GM20431 (cell line): ENCODE data around the gene GSTT4.

Experiments used
- in situ Hi-C: fragments of 300-500 bp; cut with MseI, MboI; formaldehyde crosslinking; loops from one replicate; pipeline ENCODE4 v1.15.0; 2020; ENCODE audit warnings: low sequenced_read_pairs; ENCODE audit not compliant: unreplicated experiment

GSTT4 gene

DNA sequence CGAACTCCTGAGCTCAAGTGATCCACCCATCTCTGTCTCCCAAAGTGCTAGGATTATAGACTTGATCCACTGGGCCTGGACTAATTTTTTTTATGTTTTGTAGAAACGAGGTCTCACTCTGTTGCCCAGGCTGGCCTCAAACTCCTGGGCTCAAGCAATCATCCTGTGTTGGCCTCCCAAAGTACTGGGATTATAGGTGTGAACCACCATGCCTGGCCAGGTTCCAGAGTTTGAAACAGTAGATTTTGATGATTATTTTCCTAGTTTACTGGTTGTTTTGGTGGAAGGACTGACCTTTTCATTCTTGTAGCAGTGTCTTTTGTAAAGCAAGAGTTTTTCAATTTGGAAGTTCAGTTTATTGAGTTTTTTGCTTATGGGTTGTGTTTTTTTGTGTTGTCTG is 20.8 kb upstream of the GSTT4 start:
- in situ Hi-C loops = no loop called here

DNA sequence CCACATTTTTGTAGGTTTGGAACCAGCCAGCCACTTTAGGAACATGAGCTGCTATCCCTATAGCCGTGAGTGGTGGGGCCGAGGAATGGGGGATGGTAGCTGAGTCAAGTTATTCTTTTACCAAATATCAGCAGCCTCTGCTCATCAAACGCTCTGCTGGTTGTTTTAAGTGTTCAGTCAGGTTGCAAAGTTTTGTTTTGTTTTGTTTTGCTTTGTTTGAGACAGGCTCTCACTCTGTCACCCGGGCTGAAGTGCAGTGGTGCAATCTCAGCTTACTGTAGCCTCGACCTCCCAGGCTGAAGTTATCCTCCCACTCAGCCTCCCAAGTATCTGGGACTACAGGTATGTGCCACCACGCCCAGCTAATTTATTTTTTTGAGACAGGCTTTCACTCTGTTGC is 20.2 kb upstream of the GSTT4 start:
- in situ Hi-C loops = no loop called here

DNA sequence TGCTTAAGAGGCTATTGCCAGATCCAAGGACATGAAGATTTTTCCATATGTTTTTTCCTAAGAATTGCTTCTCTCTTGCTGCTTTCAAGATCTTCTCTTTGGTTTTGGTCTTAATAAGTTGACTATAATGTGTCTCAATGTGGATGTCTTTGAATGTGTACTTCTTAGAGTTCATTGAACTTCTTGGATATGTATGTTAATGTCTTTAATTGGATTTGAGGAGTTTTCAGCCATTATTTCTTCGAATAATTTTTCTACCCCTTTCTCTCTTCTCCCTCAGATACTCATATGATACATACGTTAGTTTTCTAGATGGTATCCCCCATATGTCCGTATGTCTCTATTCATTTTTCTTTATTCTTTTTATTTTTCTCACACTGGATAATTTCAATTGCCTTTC is 19.1 kb upstream of the GSTT4 start:
- in situ Hi-C loops = loop anchor here (25.0 kb wide), 1 partner anchor 513 kb away; no protein-coding TSS in a partner anchor

DNA sequence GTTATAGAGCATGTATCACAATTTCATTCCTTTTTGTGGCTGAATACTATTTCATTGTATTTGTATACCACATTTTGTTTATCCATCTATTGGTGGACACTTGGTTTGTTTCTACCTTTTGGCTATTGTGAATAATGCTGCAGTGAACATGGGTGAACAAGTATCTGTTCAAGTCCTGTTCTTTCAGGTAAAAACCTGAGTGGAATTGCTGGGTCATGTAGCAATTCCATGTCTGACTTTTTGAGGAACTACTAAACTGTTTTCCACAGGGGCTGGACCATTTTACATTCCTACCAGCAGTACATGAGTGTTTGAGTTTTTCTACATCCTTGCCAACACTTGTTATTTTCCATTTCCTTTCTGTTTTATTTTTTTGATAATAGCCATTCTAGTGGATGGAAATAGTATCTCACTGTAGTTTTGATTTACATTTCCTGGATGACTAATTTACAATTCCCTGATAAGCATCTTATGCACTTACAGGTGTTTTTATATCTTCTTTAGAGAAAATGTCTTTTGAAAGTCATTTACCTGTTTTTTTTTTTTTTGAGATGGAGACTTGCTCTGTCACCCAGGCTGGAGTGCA is 18.0 kb upstream of the GSTT4 start:
- in situ Hi-C loops = loop anchor here (25.0 kb wide), 1 partner anchor 514 kb away; no protein-coding TSS in a partner anchor

DNA sequence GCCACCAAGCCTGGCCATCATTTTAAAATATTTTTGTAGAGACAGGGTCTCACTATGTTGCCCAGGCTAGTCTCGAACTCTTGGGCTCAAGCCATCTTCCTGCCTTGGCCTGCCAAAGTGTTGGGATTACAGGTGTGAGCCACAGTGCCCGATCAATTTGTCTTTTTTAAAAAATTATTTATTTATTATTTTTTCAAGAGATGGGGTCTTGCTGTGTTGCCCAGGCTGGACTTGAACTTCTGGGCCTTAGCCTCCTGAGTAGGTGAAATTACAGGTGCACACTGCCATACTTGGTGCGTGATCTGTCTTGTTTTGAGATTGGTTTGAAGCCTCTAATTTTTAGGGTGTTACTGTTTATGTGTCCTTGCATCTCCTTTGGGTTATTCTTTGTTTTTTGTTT is 16.1 kb upstream of the GSTT4 start:
- in situ Hi-C loops = loop anchor here (25.0 kb wide), 1 partner anchor 516 kb away; no protein-coding TSS in a partner anchor

DNA sequence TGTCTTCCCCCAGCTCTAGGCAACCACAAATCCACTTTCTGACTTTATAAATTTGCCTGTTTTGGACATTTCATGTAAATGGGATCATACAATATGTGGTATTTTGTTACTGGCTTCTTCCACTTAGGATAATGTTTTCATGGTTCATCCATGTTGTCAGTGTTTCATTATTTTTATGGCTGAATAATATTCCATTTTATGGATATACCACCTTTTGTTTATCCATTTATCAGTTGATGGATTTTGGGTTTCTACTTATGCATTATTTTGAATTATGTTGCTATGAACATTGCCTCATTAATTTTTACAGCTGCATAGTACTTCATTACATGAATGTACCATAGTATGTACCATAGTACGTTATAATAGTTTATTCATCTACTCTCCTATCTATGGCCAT is 10.9 kb upstream of the GSTT4 start:
- in situ Hi-C loops = loop anchor here (25.0 kb wide), 1 partner anchor 521 kb away; no protein-coding TSS in a partner anchor

DNA sequence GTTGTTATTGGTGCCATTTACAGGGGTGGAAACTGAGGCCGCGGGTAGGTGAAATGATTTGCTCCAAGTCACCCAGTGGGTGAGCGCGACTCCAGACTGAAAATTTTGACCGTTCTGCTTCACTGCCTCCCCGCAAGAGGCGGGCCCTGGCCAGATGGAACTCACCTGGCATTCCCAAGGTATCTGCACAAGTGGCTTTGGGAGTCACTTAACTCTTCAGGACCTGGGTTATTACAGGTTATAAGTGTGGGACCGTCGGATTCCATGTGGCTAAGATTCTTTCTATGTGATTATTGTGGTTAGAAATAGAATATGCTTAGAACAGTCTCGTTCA is 6.4 kb upstream of the GSTT4 start:
- in situ Hi-C loops = loop anchor here (25.0 kb wide), 1 partner anchor 526 kb away; no protein-coding TSS in a partner anchor

DNA sequence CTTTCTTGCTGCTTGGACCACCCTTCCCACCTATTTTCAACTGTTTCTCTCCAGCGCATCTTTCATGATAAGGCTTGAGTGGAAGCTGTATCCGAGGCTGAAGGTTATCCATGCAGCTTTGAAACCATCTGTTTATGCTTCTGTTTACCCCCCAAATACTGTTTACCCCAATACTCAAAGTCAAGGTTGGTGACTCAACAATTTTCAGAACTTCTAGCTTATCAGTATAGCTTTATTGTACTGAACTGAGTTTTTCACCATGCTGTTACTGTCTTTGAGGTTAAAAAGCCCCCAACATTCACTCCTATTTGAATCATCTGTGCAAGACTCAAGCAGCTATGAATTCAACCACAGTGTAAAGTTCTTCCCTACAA is 4.8 kb upstream of the GSTT4 start:
- in situ Hi-C loops = loop anchor here (25.0 kb wide), 1 partner anchor 527 kb away; no protein-coding TSS in a partner anchor

DNA sequence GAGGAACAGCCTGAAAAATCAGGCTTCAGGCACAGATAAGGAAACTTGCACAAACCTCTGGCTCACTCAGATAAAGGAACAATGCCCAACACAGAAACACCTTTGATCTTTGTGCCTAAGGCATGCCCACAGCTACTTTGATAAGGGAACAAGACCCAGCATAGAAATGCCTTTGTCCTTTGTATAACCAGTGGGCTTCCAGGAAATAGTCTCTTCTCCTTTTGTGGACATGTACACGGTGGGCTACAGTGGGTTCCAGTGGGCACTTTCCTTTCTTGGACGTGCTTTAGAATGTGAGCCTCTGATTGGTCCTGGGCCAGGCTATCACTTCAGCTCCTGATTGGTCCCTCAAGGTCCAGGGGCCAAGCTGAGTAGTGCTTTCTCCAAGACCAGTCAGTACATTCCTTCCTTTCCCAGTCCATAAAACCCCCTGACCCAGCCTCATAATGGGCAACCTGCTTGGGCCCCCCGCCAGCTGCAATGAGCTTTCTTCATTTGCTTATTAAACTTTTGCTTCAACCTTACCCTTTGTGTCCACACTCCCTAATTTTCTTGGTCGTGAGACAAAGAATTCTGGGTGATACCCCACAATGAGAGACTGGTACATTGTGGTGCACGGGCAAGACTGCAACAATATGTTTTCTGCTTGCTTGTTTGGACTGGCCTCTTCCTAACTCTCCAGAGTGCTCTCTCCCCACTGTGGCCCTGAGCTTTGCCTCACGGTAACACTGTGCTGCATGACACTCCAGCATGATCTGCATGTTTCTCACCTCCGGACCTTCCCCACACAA is 4.2 kb upstream of the GSTT4 start:
- in situ Hi-C loops = loop anchor here (25.0 kb wide), 1 partner anchor 528 kb away; no protein-coding TSS in a partner anchor

DNA sequence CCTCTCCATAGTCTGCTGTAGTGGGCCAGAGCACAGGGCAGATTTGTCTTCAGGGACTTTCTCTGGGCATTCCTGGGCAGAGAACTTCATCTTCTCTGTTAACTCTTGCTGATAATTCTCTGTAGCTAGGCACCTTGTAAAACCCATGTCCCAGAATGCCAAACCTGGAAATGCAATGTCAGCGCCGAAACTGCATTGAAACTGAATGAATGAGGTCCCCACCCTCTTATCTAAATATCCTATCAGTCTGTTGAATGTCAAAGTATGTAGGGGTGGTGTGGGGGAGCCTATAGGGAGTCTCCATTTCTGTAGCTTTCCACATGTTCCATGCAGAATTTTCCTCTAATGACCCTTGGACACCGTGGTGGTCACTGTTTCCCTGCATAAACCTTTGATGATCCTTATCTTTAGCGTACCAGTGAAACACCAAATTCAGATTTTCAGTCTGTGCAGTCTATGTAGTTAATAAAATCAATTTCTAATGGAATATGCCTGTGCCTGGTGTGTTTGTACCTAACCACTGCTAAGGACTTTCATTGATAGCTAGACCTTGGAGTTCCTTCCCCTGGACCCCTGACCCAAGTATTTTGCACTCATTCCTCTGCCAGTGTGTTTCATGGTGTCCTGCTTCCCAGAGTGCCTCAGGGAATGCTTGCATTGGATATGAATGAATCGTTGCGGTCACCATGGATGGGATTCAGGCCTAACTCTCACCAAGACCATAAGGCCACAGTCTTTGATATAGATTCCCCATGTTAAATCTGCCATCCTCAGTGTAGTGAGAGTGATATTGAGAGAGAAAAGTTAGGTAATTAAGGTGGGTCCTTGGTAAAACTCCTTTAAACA is 3.4 kb upstream of the GSTT4 start:
- in situ Hi-C loops = loop anchor here (25.0 kb wide), 1 partner anchor 529 kb away; no protein-coding TSS in a partner anchor

DNA sequence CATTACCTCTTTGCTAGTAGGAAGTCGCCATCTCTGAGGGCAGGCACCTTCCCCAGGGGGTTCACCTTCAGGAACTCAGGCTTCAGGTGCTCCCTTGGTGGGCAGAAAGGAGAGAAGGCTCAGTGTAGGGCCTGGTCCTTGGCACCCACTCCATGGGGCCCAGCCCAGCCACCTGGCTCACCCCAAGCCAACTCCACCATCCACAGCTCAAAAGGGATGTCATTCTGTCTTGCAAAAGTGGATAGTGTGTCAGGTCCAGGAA is 2.7 kb upstream of the GSTT4 start:
- in situ Hi-C loops = loop anchor here (25.0 kb wide), 1 partner anchor 529 kb away; no protein-coding TSS in a partner anchor

DNA sequence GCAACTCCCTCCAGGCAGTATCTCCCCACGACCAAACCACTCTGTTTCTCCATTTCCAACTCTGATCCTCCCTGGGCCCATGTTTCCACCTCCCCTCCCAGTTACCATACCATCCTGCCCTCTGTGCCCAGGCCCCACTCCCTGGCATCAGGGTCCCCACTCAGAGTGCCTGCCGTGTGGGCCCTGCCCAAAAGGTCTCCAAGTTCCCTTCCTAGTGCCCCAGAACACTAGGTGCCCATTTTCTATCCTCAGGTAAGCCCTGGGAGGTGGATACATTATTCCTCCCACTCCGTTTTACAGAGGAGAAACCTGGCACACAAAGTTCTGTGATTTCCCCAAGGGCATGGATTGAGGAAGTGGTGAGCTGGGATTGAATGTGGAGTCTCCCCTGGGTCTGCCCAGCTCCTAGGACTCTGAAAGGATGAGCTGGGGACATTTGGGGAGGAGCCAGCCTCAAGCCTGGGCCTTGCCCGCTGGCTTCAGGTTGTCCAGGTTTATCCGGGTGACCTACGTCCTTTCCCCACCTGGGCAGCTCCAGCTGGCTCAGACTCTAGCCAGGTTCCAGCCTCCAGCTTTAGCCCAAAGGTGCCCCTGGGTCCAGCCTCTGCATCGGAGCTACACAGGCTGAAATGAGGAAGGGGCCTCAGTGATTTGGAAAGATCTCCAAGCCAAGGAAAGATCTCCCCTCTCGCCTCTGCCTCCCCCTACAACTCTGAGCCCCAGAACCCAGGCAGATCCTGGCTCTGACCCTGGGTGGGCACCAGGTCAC is 2.2 kb upstream of the GSTT4 start:
- in situ Hi-C loops = loop anchor here (25.0 kb wide), 1 partner anchor 530 kb away; no protein-coding TSS in a partner anchor

DNA sequence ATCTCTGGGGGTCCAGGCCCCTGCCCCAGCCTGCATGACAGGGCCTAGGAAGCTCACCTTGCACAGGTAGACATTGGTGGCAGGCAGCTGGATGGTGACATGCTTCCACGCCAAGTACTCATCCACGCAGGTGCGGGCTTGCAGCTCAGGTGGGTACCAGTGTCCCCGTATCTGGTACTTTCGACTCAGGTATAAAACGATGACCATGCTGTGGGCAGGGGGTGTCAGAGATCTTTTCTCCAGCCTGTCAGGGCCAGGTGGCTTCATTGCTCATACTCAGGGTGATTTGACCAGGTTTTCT is 1.6 kb upstream of the GSTT4 start:
- in situ Hi-C loops = loop anchor here (25.0 kb wide), 1 partner anchor 530 kb away; no protein-coding TSS in a partner anchor

DNA sequence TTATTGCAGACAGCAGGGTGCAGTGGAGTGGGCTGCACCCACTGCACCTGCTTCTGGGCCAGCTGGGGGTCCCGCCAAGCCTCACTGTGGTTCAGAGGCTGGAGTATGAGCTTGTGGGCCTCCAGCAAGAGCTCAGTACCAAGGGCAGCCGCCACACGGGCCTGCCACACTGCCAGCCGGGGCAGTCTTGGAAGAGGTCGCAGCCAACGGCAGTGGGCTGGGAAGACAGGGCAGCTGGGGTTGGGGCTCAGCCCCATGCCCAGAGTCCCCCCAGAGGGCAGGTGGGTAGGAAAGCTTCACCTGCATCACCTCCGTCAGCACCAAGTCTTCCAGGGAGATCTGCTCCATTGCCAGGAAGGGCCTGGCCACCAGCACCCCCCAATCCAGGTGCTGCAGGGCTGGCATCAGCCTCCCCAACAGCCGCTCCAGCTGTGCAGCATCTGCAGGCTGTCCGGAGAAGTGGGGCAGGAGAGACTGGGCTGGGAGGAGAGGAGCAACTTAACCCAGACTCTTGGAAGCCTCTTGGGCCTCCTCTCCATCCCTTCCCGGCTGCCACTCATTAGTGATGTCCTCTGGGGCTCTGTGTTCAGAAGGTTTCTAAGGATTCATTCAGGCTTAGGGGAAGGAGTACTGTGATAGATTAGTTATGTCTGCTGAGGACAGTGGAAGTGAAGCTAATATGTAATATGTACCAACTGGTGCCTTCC is 1.1 kb upstream of the GSTT4 start:
- in situ Hi-C loops = loop anchor here (25.0 kb wide), 1 partner anchor 531 kb away; no protein-coding TSS in a partner anchor

DNA sequence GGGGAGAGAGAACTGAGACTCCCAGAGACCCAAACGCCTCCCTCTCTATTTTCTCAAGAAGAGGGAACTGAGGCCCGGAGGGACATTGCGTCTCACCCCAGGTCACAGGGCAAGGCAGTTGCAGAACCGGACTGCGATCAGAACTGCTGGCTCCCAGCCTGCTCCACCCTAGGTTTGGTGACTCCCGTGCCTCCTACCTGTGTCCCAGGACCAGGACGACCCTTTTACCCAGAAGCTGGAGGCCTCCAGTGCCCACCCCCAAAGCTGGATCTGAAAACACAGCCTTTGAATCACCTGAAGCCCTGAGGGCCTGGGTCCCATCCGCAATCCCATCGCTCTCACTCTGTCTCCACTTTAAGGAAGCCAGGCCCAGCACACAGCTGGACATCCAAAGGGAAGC is 1.4 kb downstream of the GSTT4 start:
- in situ Hi-C loops = loop anchor here (25.0 kb wide), 1 partner anchor 533 kb away; no protein-coding TSS in a partner anchor

DNA sequence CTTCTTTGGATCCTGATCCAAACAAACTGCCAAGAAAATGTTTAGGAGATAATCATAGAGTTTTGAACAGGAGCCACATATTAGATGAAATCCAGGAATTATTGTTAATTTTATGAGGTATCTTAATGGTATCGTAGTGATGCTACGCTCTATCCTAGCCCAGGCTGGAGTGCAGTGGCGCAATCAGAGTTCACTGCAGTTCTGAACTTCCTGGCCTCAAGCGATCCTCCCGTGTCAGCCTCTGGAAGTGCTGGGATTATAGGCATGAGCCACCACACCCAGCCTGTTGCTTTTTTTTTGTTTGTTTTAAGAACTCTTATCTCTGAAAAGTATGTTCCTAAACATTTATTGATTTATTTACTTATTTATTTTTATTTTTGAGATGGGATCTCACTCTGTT is 2.4 kb downstream of the GSTT4 start:
- in situ Hi-C loops = loop anchor here (25.0 kb wide), 1 partner anchor 534 kb away; no protein-coding TSS in a partner anchor

DNA sequence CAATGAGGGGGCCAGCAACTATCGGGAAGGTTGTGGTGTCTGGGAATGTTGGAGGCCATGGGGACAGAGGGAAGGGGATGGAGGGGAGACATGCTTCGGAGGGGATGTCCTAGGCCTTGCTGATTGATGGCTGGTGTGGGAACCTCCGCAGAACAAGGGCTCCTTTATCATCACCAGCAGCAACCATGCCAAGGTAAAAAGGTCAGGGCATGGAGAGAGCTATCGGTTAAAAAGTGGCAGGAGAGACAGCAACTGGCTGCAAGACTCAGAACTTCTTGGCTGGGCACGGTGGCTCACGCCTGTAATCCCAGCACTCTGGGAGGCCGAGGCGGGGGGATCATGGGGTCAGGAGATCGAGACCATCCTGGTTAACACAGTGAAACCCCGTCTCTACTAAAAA is 3.0 kb downstream of the GSTT4 start:
- in situ Hi-C loops = loop anchor here (25.0 kb wide), 1 partner anchor 535 kb away; no protein-coding TSS in a partner anchor

DNA sequence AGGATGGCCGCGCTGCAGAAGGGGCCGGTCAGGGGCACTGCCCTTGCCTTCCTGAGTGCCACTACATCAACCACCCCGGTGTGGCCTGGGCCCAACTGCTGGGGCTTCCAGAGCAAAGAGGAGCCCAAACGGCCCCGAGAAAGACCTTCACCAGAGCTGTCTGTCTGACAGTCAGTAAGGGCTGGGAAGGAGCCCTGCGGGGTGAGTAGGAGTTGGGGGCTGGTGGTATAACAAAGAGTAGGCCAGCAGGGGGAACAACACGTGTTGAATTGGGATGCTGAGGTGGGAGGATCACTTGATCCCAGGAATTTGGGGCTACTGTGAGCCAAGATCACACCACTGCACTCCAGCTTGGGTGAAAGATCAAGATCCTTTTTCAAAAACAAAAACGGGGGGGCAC is 3.9 kb downstream of the GSTT4 start:
- in situ Hi-C loops = loop anchor here (25.0 kb wide), 1 partner anchor 536 kb away; no protein-coding TSS in a partner anchor

DNA sequence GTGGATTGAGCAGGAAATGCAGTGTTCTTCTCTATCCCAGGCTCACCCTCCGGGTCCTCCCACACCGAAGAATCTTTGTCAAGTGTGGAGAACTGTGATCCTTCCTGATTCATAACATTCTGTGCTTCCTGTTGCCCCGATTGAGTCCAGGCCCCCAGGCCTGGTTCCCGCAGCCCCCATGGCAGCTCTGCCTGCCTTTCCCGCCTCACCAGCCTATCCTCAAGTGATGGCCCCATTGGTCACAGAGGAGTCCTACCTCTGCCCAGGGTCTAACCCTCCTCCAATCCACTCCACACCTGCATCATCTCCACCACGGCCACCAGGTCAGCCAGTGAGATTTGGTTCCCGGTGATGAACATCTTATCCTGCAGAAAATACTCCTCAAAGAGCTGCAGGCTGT is 5.5 kb downstream of the GSTT4 start:
- in situ Hi-C loops = loop anchor here (25.0 kb wide), 1 partner anchor 538 kb away; no protein-coding TSS in a partner anchor
